IMR-90 (cell line): ENCODE results near the gene NR2C1. TPM values are rescaled to one million over a fixed set of nuclear protein-coding genes. Genes with fewer than 3 reads are reported as not detected.

Experiments
- ATAC-seq: fragments of 200-7000 bp; cut with Tn5 transposase; 2 replicates; pipeline ENCODE4 v1.9.1; 2020; ENCODE audit warnings: low read depth, mild to moderate bottlenecking, moderate library complexity
- BruUV-seq: library from RNA; stranded (reverse); fragments of 400-500 nt; replicated peaks from 2 replicates; lab custom pipeline; 2021; lab: Mats Ljungman, UMichigan
- CTCF ChIA-PET: fragments of 300-600 bp; formaldehyde crosslinking; extraction: SDS; loops from one replicate; lab custom pipeline; 2021; ENCODE audit warnings: antibody characterized with exemption; lab: Yijun Ruan, JAX
- POLR2A ChIA-PET: fragments of 300-600 bp; sonication (Branson Sonifier 250); formaldehyde crosslinking; loops from one replicate; lab custom pipeline; 2022; ENCODE audit warnings: antibody characterized with exemption; ENCODE audit not compliant: unreplicated experiment; lab: Charles Lee
- DNase-seq: peaks from one replicate; pipeline ENCODE4 v3.0.0; 2013
- H2AFZ ChIP-seq: replicated peaks from 2 replicates; pipeline ENCODE3; 2013; ENCODE audit warnings: low read length, mild to moderate bottlenecking; ENCODE audit not compliant: poor library complexity
- H2AK5ac ChIP-seq: 2 replicates; pipeline ENCODE4 v1.6.1; 2013; ENCODE audit warnings: low read depth, low read length, inconsistent platforms
- H2AK9ac ChIP-seq: replicated peaks from 2 replicates; pipeline ENCODE3; 2013; ENCODE audit warnings: mild to moderate bottlenecking, low read depth, low read length, moderate library complexity; ENCODE audit not compliant: poor library complexity
- H2BK120ac ChIP-seq: 2 replicates; pipeline ENCODE4 v1.6.1; 2013; ENCODE audit warnings: low read depth, low read length, inconsistent platforms
- H2BK15ac ChIP-seq: 3 replicates; pipeline ENCODE4 v1.6.1; 2013; ENCODE audit warnings: low read depth, low read length, inconsistent platforms
- H2BK20ac ChIP-seq: 2 replicates; pipeline ENCODE4 v1.6.1; 2013; ENCODE audit warnings: low read depth, mild to moderate bottlenecking, inconsistent platforms, low read length, moderate library complexity
- H2BK5ac ChIP-seq: 2 replicates; pipeline ENCODE4 v1.6.1; 2013; ENCODE audit warnings: mild to moderate bottlenecking, low read depth, low read length, inconsistent platforms; ENCODE audit not compliant: poor library complexity, severe bottlenecking
- H3K14ac ChIP-seq: replicated peaks from 2 replicates; pipeline ENCODE4 v1.6.1; 2013; ENCODE audit warnings: low read depth, low read length, inconsistent platforms
- H3K18ac ChIP-seq: 2 replicates; pipeline ENCODE4 v1.6.1; 2013; ENCODE audit warnings: low read depth, low read length, control low read depth
- H3K23ac ChIP-seq: 2 replicates; pipeline ENCODE4 v1.6.1; 2013; ENCODE audit warnings: low read depth, low read length, inconsistent platforms
- H3K27ac ChIP-seq: 2 replicates; pipeline ENCODE4 v1.5.1; 2013; ENCODE audit warnings: mild to moderate bottlenecking, control low read depth, low read length; ENCODE audit not compliant: insufficient read depth
- H3K27me3 ChIP-seq: 2 replicates; pipeline ENCODE4 v1.6.1; 2013; ENCODE audit warnings: low read length; ENCODE audit not compliant: control insufficient read depth, insufficient read depth
- H3K36me3 ChIP-seq: 2 replicates; pipeline ENCODE4 v1.6.1; 2013; ENCODE audit warnings: low read length, mixed read lengths; ENCODE audit not compliant: control insufficient read depth, insufficient read depth
- H3K4ac ChIP-seq: 2 replicates; pipeline ENCODE4 v1.6.1; 2013; ENCODE audit warnings: low read depth, low read length, inconsistent platforms
- H3K4me1 ChIP-seq: 2 replicates; pipeline ENCODE4 v1.6.1; 2013; ENCODE audit warnings: low read length, mixed read lengths; ENCODE audit not compliant: control insufficient read depth, insufficient read depth
- H3K4me2 ChIP-seq: 2 replicates; pipeline ENCODE4 v1.6.1; 2013; ENCODE audit warnings: low read depth, mild to moderate bottlenecking, control low read depth, low read length, moderate library complexity
- H3K4me3 ChIP-seq: 2 replicates; pipeline ENCODE4 v1.5.1; 2013; ENCODE audit warnings: low read depth, mild to moderate bottlenecking, control low read depth, low read length, moderate library complexity; ENCODE audit not compliant: insufficient read depth
- H3K56ac ChIP-seq: 2 replicates; pipeline ENCODE4 v1.6.1; 2013; ENCODE audit warnings: low read length, inconsistent platforms; ENCODE audit not compliant: insufficient read depth; ENCODE audit errors: extremely low read depth
- H3K79me1 ChIP-seq, 2 experiments: 2 replicates each; pipeline ENCODE4 v1.6.1; 2013; ENCODE audit warnings: low read length in 2 of 2, inconsistent platforms in 1 of 2, low read depth in 1 of 2
- H3K9ac ChIP-seq: 2 replicates; pipeline ENCODE4 v1.6.1; 2013; ENCODE audit warnings: low read depth, low read length, control low read depth
- H3K9me1 ChIP-seq: 2 replicates; pipeline ENCODE4 v1.6.1; 2013; ENCODE audit warnings: low read length, inconsistent platforms; ENCODE audit not compliant: insufficient read depth
- H3K9me3 ChIP-seq: 2 replicates; pipeline ENCODE4 v1.6.1; 2013; ENCODE audit warnings: low read length; ENCODE audit not compliant: control insufficient read depth, insufficient read depth
- H4K20me1 ChIP-seq: 2 replicates; pipeline ENCODE4 v1.6.1; 2013; ENCODE audit warnings: low read length, inconsistent platforms; ENCODE audit not compliant: insufficient read depth
- H4K5ac ChIP-seq: 2 replicates; pipeline ENCODE4 v1.6.1; 2013; ENCODE audit warnings: mild to moderate bottlenecking, low read depth, low read length, control low read depth
- H4K8ac ChIP-seq, 2 experiments: 2 replicates each; pipeline ENCODE4 v1.6.1; 2013; ENCODE audit warnings: low read depth in 2 of 2, low read length in 2 of 2, control low read depth in 1 of 2, inconsistent platforms in 1 of 2
- H4K91ac ChIP-seq: 2 replicates; pipeline ENCODE4 v1.6.1; 2013; ENCODE audit warnings: low read depth, low read length, inconsistent platforms; ENCODE audit not compliant: insufficient read depth
- BHLHE40 ChIP-seq: fragments of 150-350 bp; IDR thresholded peaks from 2 replicates; pipeline ENCODE4 v1.6.1; 2016; ENCODE audit warnings: mild to moderate bottlenecking, low read depth, low read length
- CEBPB ChIP-seq: IDR thresholded peaks from 2 replicates; pipeline ENCODE4 v1.6.1; 2012; ENCODE audit warnings: low read depth, low read length, improper control_type of control experiment
- CTCF ChIP-seq: conservative IDR thresholded peaks from 2 replicates; pipeline ENCODE4 v1.5.1; 2012; ENCODE audit warnings: mild to moderate bottlenecking, low read depth, low read length, improper control_type of control experiment
- ELK1 ChIP-seq: fragments of 150-350 bp; IDR thresholded peaks from 2 replicates; pipeline ENCODE4 v1.6.1; 2016; ENCODE audit warnings: low read depth, mild to moderate bottlenecking, low read length, moderate library complexity, borderline replicate concordance
- FOS ChIP-seq: fragments of 150-350 bp; IDR thresholded peaks from 2 replicates; pipeline ENCODE4 v1.6.1; 2016; ENCODE audit warnings: low read depth, low read length
- MAZ ChIP-seq: IDR thresholded peaks from 2 replicates; pipeline ENCODE4 v1.6.1; 2012; ENCODE audit warnings: low read depth, mild to moderate bottlenecking, low read length, improper control_type of control experiment, moderate library complexity, borderline replicate concordance
- NFE2L2 ChIP-seq: fragments of 150-350 bp; IDR thresholded peaks from 2 replicates; pipeline ENCODE4 v1.6.1; 2016; ENCODE audit warnings: low read depth, mild to moderate bottlenecking, low read length
- POLR2A ChIP-seq: IDR thresholded peaks from 2 replicates; pipeline ENCODE4 v1.6.1; 2012; ENCODE audit warnings: mild to moderate bottlenecking, low read depth, low read length
- RAD21 ChIP-seq: IDR thresholded peaks from 2 replicates; pipeline ENCODE4 v1.6.1; 2012; ENCODE audit warnings: low read length, improper control_type of control experiment
- RCOR1 ChIP-seq: IDR thresholded peaks from 2 replicates; pipeline ENCODE4 v1.6.1; 2012; ENCODE audit warnings: mild to moderate bottlenecking, low read length, improper control_type of control experiment; ENCODE audit not compliant: insufficient replicate concordance
- RFX5 ChIP-seq: IDR thresholded peaks from 2 replicates; pipeline ENCODE4 v1.8.0; 2012; ENCODE audit warnings: low read depth, mild to moderate bottlenecking, low read length, moderate library complexity
- SMC3 ChIP-seq: fragments of 150-350 bp; IDR thresholded peaks from 2 replicates; pipeline ENCODE4 v1.6.1; 2016; ENCODE audit warnings: low read depth, mild to moderate bottlenecking, antibody characterized with exemption, low read length, moderate library complexity
- WGBS, 2 experiments: methylation state at CpG; one replicate each; pipeline versions ENCODE4 v1.1.5 to v1.1.7; 2013; ENCODE audit warnings: missing lambda C conversion rate in 2 of 2; ENCODE audit not compliant: insufficient read length in 1 of 2; ENCODE audit errors: extremely low coverage in 2 of 2; 5-methylcytosine and 5-hydroxymethylcytosine counted together
- dilution Hi-C: fragments of 300-500 bp; cut with HindIII; formaldehyde crosslinking; loops from one replicate; pipeline ENCODE4 v1.14.3; 2018; ENCODE audit warnings: low sequenced_read_pairs; ENCODE audit not compliant: unreplicated experiment
- in situ Hi-C: fragments of 300-500 bp; cut with MboI; formaldehyde crosslinking; loops from 3 replicates; pipeline ENCODE4 v1.14.3; 2019; ENCODE audit warnings: low sequenced_read_pairs, inconsistent platforms, mixed read lengths
- intact Hi-C: fragments of 100-400 bp; cut with micrococcal nuclease; formaldehyde crosslinking; loops from 2 replicates; pipeline ENCODE4 v1.10.0; 2022
- polyA plus RNA-seq, 3 experiments: library from polyadenylated mRNA; depleted of rRNA; stranded (reverse); fragments of >200 nt; gene quantifications; 2 replicates each; pipeline ENCODE4 v1.2.3, GENCODE V29; 2012; ENCODE audit warnings: low replicate concordance in 1 of 3
- total RNA-seq: library from RNA; depleted of rRNA; stranded (reverse); fragments of >200 nt; gene quantifications from 2 replicates; pipeline ENCODE4 v1.2.3, GENCODE V29; 2012
- TF ChIP-seq, protein P1 (sequence below): fragments of 150-350 bp; IDR thresholded peaks from 2 replicates; pipeline ENCODE4 v1.6.1; 2017; ENCODE audit warnings: mild to moderate bottlenecking, antibody characterized with exemption, low read length, low read depth

Gene NR2C1
- total and polyA plus RNA-seq, 2 of the 4 experiments (the other 2 are of a cell fraction), result 12.7 to 14.1 TPM

DNA sequence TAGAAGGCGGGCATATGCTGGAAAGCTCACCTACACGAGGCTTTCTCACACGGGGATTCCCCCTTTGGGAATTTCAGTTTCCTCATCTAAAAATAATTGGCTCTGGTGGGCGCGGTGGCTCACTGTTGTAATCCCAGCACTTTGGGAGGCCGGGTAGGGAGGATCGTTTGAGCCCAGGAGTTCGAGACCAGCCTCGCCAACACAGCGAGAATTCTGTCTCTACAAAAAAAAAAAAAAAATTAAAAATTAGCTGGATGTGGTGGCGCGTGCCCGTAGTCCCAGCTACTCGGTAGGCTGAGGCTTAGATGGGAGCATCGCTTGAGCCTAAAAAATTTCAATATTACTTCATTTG, 69.5 kb downstream of the NR2C1 start:
- Histone ChIP-seq H3K23ac (no peak overlapping the region), H4K20me1 (no peaks in the 10 kb centered on the region), H2BK20ac (no peak overlapping the region), H2BK15ac (peak overlapping the region; percentile 75; the same call in 1 of the 3 replicates), H3K9ac (peak overlapping the region; percentile 27; the same call in 1 of the 2 replicates), H4K5ac (peak overlapping the region; percentile 47), H4K8ac (peak overlapping the region; percentile 92 to 95), H3K9me3 (0 out of 2 replicates have a peak, but pooled peaks cover 4% of the 10 kb centered on the region), H3K18ac (peak overlapping the region; percentile 10; the same call in 1 of the 2 replicates), H3K56ac (no peak overlapping the region), H3K9me1 (0 out of 2 replicates have a peak, but pooled peaks cover 4% of the 10 kb centered on the region), H3K36me3 (peaks cover 4% of the 10 kb centered on the region), H2AK9ac (no peak overlapping the region), H3K27ac (peak overlapping the region; percentile 14; the same call in 1 of the 2 replicates), H2BK5ac (peak overlapping the region; percentile 18), H3K4me1 (no peaks in the 10 kb centered on the region), H3K14ac (0 out of 2 replicates have a peak overlapping the region, but pooled peaks have one; percentile 73), H3K4me2 (peak overlapping the region; percentile 64), H2AK5ac (no peak overlapping the region), H2AFZ (peak overlapping the region; percentile 93), H3K79me1 (peaks cover 14 to 23% of the 10 kb centered on the region in 2 experiments), H3K4ac (peak overlapping the region; percentile 67; the same call in 1 of the 2 replicates), H3K27me3 (no peaks in the 10 kb centered on the region), H3K4me3 (peak overlapping the region; percentile 79; the same call in 1 of the 2 replicates), H4K91ac (peak overlapping the region; percentile 74), H2BK120ac (peak overlapping the region; percentile 34)
- TF ChIP-seq POLR2A (no peak), MAZ (no peak), ELK1 (no peak), SMC3 (no peak), RAD21 (no peak), FOS (no peak), CTCF (no peak), RFX5 (no peak), NFE2L2 (no peak), CEBPB (no peak), BHLHE40 (no peak), RCOR1 (no peak)
- TF ChIP-seq, protein P1, sequence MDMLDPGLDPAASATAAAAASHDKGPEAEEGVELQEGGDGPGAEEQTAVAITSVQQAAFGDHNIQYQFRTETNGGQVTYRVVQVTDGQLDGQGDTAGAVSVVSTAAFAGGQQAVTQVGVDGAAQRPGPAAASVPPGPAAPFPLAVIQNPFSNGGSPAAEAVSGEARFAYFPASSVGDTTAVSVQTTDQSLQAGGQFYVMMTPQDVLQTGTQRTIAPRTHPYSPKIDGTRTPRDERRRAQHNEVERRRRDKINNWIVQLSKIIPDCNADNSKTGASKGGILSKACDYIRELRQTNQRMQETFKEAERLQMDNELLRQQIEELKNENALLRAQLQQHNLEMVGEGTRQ, result no peak
- dilution Hi-C loops (no loop called here), in situ Hi-C loops (no loop called here), intact Hi-C loops (no loop called here)
- no peak for ATAC-seq
- CTCF ChIA-PET, result interaction anchor here (0.6 to 0.9 kb wide), 4 partner anchors 15 to 786 kb away, joined by 3 to 12 read pairs (median 4); no protein-coding TSS in a partner anchor
- no peak for DNase-seq
- BruUV-seq, result no TSS peak
- POLR2A ChIA-PET, result interaction anchor here (0.6 to 0.8 kb wide), 3 partner anchors 21 to 69 kb away, joined by 3 to 20 read pairs (median 4); partner anchors contain the start of gene NR2C1
- WGBS, 2 experiments, result no CpG with 5 or more reads among the region's 15 CpGs
